ENCODE data around the gene EFCAB12.

The EFCAB12 gene

DNA sequence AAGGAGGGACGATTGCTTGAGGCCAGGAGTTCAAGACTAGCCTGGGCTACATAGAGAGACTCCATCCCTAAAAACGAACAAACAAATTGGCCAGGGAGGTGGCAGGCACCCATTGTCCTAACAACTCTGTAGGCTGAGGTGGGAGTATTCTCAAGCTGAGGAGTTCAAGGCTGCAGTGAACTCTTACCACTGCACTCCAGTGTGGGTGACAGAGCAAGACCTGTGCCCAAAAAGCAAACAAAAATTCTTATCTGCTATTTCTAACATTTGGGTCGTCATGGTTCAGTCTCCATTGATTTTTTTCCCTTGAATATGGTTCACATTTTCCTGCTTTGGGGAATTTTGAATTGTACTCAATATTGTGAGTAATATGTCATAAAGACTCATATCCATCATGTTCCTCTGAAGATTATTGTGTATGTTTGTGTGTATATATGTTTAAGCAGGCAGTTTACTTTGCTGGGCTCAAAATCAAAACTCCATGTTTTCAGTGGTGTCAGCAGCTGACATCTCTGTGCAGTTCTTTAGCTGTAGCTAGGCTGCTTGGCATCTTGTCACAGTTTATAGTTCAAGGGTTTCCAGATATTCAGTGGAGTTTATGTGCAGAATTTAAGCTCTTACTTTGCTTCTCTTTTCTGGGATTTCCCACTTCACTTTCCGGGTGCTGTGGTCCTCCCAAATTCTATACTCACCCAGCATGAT, 44.8 kb upstream of the EFCAB12 start:
- peaks cover 45% of the 10 kb centered on the region for H3K36me3 Mint-ChIP-seq (ENCODE audit: low read depth)
- TF ChIP-seq, protein P1, sequence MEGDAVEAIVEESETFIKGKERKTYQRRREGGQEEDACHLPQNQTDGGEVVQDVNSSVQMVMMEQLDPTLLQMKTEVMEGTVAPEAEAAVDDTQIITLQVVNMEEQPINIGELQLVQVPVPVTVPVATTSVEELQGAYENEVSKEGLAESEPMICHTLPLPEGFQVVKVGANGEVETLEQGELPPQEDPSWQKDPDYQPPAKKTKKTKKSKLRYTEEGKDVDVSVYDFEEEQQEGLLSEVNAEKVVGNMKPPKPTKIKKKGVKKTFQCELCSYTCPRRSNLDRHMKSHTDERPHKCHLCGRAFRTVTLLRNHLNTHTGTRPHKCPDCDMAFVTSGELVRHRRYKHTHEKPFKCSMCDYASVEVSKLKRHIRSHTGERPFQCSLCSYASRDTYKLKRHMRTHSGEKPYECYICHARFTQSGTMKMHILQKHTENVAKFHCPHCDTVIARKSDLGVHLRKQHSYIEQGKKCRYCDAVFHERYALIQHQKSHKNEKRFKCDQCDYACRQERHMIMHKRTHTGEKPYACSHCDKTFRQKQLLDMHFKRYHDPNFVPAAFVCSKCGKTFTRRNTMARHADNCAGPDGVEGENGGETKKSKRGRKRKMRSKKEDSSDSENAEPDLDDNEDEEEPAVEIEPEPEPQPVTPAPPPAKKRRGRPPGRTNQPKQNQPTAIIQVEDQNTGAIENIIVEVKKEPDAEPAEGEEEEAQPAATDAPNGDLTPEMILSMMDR (IDR thresholded peaks at IDR 0.05; ENCODE audit: unreplicated experiment in 3 of 3): no peak
- H3K27me3 Mint-ChIP-seq (ENCODE audit: low read depth): peaks cover 4% of the 10 kb centered on the region
- H3K9me3 Mint-ChIP-seq: no peaks in the 10 kb centered on the region
- no peak overlapping the region for H3K4me3 Mint-ChIP-seq
- no peaks in the 10 kb centered on the region for H3K4me1 Mint-ChIP-seq
- no peak overlapping the region for H3K27ac Mint-ChIP-seq

DNA sequence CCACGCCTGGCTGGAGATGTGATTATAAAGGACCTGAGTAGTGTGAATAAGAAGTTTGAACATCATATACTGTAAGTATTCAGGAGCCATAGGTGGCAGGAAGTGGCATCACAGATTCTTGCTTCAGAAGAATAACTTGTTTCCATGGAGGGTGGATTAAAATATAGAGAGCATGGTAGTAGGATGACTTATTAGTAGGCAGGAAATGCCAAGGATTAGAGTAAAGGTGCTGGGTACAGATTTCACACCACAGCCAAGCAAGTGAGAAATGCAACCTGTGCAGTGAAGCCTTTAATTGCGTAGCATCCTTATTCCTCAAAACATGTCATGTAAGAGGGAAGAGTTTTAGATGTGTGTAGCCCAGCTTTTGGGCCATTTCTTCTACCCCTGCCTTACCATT, 42.4 kb upstream of the EFCAB12 start:
- TF ChIP-seq, protein P1 (IDR thresholded peaks at IDR 0.05; ENCODE audit: unreplicated experiment in 3 of 3): no peak
- Mint-ChIP-seq H3K27me3 (ENCODE audit: low read depth) (peaks cover 4% of the 10 kb centered on the region), H3K9me3 (no peaks in the 10 kb centered on the region), H3K27ac (no peak overlapping the region), H3K4me1 (no peaks in the 10 kb centered on the region), H3K4me3 (no peak overlapping the region), H3K36me3 (ENCODE audit: low read depth) (peaks cover 29% of the 10 kb centered on the region)

DNA sequence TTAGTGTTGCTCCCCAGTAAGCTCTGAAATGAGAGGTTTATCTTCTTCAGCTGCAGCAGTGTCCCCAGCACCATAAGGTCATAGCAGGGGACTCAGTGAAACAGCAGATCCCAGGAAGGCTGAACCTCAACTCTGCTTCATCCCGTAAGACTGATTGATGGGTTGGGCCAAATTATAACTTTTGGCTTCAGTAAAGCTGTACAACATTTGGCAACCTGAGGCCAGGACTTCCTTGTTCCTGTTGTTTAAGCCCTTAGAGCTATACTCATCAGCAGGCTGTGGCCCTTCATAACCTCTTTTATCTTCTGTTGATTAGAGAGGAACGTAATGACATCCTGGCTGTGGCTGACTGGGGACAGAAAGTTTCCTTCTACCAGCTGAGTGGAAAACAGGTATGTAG, 40.6 kb upstream of the EFCAB12 start:
- TF ChIP-seq, protein P1 (IDR thresholded peaks at IDR 0.05; ENCODE audit: unreplicated experiment in 3 of 3): no peak
- no peaks in the 10 kb centered on the region for H3K4me1 Mint-ChIP-seq
- H3K36me3 Mint-ChIP-seq (ENCODE audit: low read depth): peaks cover 39% of the 10 kb centered on the region
- H3K27me3 Mint-ChIP-seq (ENCODE audit: low read depth): no peaks in the 10 kb centered on the region
- H3K27ac Mint-ChIP-seq: no peak overlapping the region
- H3K9me3 Mint-ChIP-seq: no peaks in the 10 kb centered on the region
- no peak overlapping the region for H3K4me3 Mint-ChIP-seq

DNA sequence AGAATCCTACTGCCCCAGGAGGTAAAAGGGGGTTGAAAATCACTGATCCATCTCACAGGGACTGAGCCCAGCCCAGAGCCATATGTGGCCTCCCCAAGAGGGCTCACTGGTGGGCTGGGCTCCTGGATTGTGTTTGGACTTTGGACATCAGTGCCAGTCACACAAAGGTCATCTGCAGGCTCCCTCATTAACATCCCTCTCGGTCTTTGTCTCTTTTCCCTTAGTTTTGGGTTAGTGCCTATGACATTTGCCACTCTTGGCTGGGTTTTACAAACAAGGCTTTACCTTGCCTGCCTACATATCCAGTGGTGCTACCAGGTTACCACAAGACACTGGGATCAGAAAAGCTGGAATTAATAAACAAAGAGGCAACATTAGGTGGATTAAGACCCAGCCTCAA, 39.5 kb upstream of the EFCAB12 start:
- H3K4me3 Mint-ChIP-seq: no peak overlapping the region
- TF ChIP-seq, protein P1 (IDR thresholded peaks at IDR 0.05; ENCODE audit: unreplicated experiment in 3 of 3): no peak
- H3K4me1 Mint-ChIP-seq: no peaks in the 10 kb centered on the region
- peak overlapping the region in 1 of 3 experiments; percentile 24 for H3K27ac Mint-ChIP-seq
- H3K9me3 Mint-ChIP-seq: no peaks in the 10 kb centered on the region
- peaks cover 39% of the 10 kb centered on the region for H3K36me3 Mint-ChIP-seq (ENCODE audit: low read depth)
- no peaks in the 10 kb centered on the region for H3K27me3 Mint-ChIP-seq (ENCODE audit: low read depth)

DNA sequence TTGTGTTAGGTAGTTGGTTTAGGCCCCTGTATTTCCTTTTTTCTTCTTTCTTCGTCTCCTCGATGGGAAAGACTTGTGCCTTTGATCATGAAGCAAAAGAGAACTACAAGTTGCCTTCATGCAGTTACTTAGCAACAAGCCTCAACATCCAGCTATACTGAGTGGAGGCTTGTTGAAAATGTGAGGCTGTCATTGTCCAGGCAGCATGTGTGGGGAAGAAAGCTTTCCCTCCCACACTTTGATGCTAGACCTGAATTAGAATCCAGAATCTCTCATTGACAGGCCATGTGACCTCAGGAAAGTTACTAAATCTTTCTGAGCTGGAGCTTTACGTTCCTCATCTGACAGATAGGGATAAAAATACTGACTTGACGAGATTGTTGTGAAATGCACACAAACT, 35.3 kb upstream of the EFCAB12 start:
- H3K4me3 Mint-ChIP-seq: no peak overlapping the region
- H3K27ac Mint-ChIP-seq: no peak overlapping the region
- peaks cover 27% of the 10 kb centered on the region for H3K36me3 Mint-ChIP-seq (ENCODE audit: low read depth)
- TF ChIP-seq, protein P1 (IDR thresholded peaks at IDR 0.05; ENCODE audit: unreplicated experiment in 3 of 3): no peak
- H3K9me3 Mint-ChIP-seq: no peaks in the 10 kb centered on the region
- H3K27me3 Mint-ChIP-seq (ENCODE audit: low read depth): no peaks in the 10 kb centered on the region
- H3K4me1 Mint-ChIP-seq: no peaks in the 10 kb centered on the region

DNA sequence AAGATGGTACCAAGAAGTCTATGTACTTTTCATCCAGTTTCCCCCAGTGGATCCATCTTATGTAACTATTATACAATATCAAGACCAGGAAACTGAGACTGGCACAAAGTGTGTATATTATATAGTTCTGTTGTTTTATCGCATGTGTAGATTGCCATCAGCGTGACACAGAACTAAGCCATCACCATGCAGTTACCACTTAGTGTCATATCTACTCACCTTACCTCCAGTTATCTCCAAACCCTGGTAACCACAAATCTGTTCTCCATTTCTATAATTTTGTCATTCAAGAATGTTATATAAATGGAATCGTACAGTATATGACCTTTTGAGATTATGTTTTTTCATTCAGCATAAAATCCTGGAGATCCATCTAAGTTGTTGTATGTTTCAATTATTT, 34.7 kb upstream of the EFCAB12 start:
- Mint-ChIP-seq H3K36me3 (ENCODE audit: low read depth) (peaks cover 30% of the 10 kb centered on the region), H3K27me3 (ENCODE audit: low read depth) (no peaks in the 10 kb centered on the region), H3K9me3 (no peaks in the 10 kb centered on the region), H3K4me3 (no peak overlapping the region), H3K4me1 (no peaks in the 10 kb centered on the region), H3K27ac (no peak overlapping the region)
- TF ChIP-seq, protein P1 (IDR thresholded peaks at IDR 0.05; ENCODE audit: unreplicated experiment in 3 of 3): no peak
